GM23248 (cell line): ENCODE measurements around the gene ERICH6.

Experiments
- EZH2 ChIP-seq: fragments of 200-600 bp; sonication (generic); IDR thresholded peaks from 2 replicates; pipeline ENCODE4 v1.6.1; 2018; ENCODE audit warnings: antibody characterized with exemption, mild to moderate bottlenecking; ENCODE audit not compliant: insufficient read depth, poor library complexity, severe bottlenecking
- EZH2phosphoT487 ChIP-seq: fragments of 200-600 bp; sonication (generic); IDR thresholded peaks from 2 replicates; pipeline ENCODE4 v1.6.1; 2018; ENCODE audit warnings: antibody characterized with exemption, moderate library complexity, mild to moderate bottlenecking, low read depth; ENCODE audit not compliant: insufficient read depth

- no peak for TF ChIP-seq EZH2
- no peak for TF ChIP-seq EZH2phosphoT487
Measured at GRCh38 chr3:150703299-150703755, 393 bp downstream of the ERICH6 start.
